SK-N-SH treated with all-trans-retinoic acid at 6 μM for 48 hours (cell line): ENCODE results near the gene LRRC26.

Source experiments
- ATAC-seq: fragments of 200-7000 bp; cut with Tn5 transposase; 3 replicates; pipeline ENCODE4 v1.9.1; 2020; ENCODE audit warnings: mild to moderate bottlenecking, moderate library complexity
- ARNTL ChIP-seq: fragments of 450-650 bp; formaldehyde crosslinking; IDR thresholded peaks from 2 replicates; pipeline ENCODE4 v1.5.0; 2020; ENCODE audit warnings: low read depth, mild to moderate bottlenecking, moderate library complexity, borderline replicate concordance
- BACH2 ChIP-seq: fragments of 250-450 bp; sonication (Bioruptor Pico); IDR thresholded peaks from 2 replicates; pipeline ENCODE4 v1.9.0; 2021; ENCODE audit warnings: mild to moderate bottlenecking, borderline replicate concordance
- CREB5 ChIP-seq: fragments of 250-450 bp; sonication (Bioruptor Pico); IDR thresholded peaks from 2 replicates; pipeline ENCODE4 v1.5.1; 2020; ENCODE audit warnings: low read depth, mild to moderate bottlenecking, moderate library complexity
- CSRNP3 ChIP-seq: fragments of 250-450 bp; sonication (Bioruptor Pico); IDR thresholded peaks from 2 replicates; pipeline ENCODE4 v1.5.1; 2021; ENCODE audit warnings: mild to moderate bottlenecking, moderate library complexity
- GLIS3 ChIP-seq: fragments of 250-450 bp; sonication (Bioruptor Pico); IDR thresholded peaks from 2 replicates; pipeline ENCODE4 v1.5.0; 2020; ENCODE audit warnings: mild to moderate bottlenecking, moderate library complexity
- ISL1 ChIP-seq: fragments of 250-450 bp; sonication (Bioruptor Pico); IDR thresholded peaks from 2 replicates; pipeline ENCODE4 v2.1.2; 2022; ENCODE audit warnings: mild to moderate bottlenecking, moderate library complexity
- OSR1 ChIP-seq: fragments of 250-450 bp; sonication (Bioruptor Pico); IDR thresholded peaks from 2 replicates; pipeline ENCODE4 v1.8.0; 2022; ENCODE audit warnings: moderate library complexity, mild to moderate bottlenecking, inconsistent platforms
- PATZ1 ChIP-seq: fragments of 250-450 bp; sonication (Bioruptor Pico); IDR thresholded peaks from 2 replicates; pipeline ENCODE4 v1.8.0; 2020; ENCODE audit warnings: mild to moderate bottlenecking, moderate library complexity, borderline replicate concordance
- POU6F1 ChIP-seq: fragments of 250-450 bp; sonication (Bioruptor Pico); IDR thresholded peaks from 2 replicates; pipeline ENCODE4 v1.8.0; 2021; ENCODE audit warnings: low read depth, mild to moderate bottlenecking, moderate library complexity, borderline replicate concordance
- PPARA ChIP-seq: fragments of 250-450 bp; sonication (Bioruptor Pico); IDR thresholded peaks from 2 replicates; pipeline ENCODE4 v1.5.0; 2020; ENCODE audit warnings: mild to moderate bottlenecking, borderline replicate concordance
- RARB ChIP-seq: fragments of 250-450 bp; sonication (Bioruptor Pico); IDR thresholded peaks from 2 replicates; pipeline ENCODE4 v1.8.0; 2021; ENCODE audit warnings: mild to moderate bottlenecking, moderate library complexity
- SNAI2 ChIP-seq: fragments of 250-450 bp; sonication (Bioruptor Pico); IDR thresholded peaks from 2 replicates; pipeline ENCODE4 v1.5.0; 2020; ENCODE audit warnings: mild to moderate bottlenecking, moderate library complexity
- TCF4 ChIP-seq: fragments of 250-450 bp; sonication (Bioruptor Pico); IDR thresholded peaks from 2 replicates; pipeline ENCODE4 v1.8.0; 2021; ENCODE audit warnings: mild to moderate bottlenecking, moderate library complexity, borderline replicate concordance
- TOX ChIP-seq: fragments of 250-450 bp; sonication (Bioruptor Pico); IDR thresholded peaks from 2 replicates; pipeline ENCODE4 v1.8.0; 2021; ENCODE audit warnings: mild to moderate bottlenecking, moderate library complexity, borderline replicate concordance
- ZC3H10 ChIP-seq: fragments of 250-450 bp; sonication (Bioruptor Pico); IDR thresholded peaks from 2 replicates; pipeline ENCODE4 v1.5.1; 2021; ENCODE audit warnings: mild to moderate bottlenecking, moderate library complexity
- ZFP30 ChIP-seq: fragments of 450-650 bp; formaldehyde crosslinking; IDR thresholded peaks from 2 replicates; pipeline ENCODE4 v1.5.0; 2022; ENCODE audit warnings: mild to moderate bottlenecking, moderate library complexity
- ZNF565 ChIP-seq: fragments of 450-650 bp; formaldehyde crosslinking; conservative IDR thresholded peaks from 2 replicates; pipeline ENCODE4 v1.5.0; 2020; ENCODE audit warnings: low read depth, mild to moderate bottlenecking, moderate library complexity
- ZNF70 ChIP-seq: fragments of 450-650 bp; formaldehyde crosslinking; IDR thresholded peaks from 2 replicates; pipeline ENCODE4 v1.5.0; 2020; ENCODE audit warnings: mild to moderate bottlenecking, moderate library complexity
- TF ChIP-seq, protein P1 (sequence below): fragments of 250-450 bp; sonication (Bioruptor Pico); IDR thresholded peaks from 2 replicates; pipeline ENCODE4 v1.5.0; 2020; ENCODE audit warnings: mild to moderate bottlenecking, moderate library complexity

LRRC26 gene

DNA sequence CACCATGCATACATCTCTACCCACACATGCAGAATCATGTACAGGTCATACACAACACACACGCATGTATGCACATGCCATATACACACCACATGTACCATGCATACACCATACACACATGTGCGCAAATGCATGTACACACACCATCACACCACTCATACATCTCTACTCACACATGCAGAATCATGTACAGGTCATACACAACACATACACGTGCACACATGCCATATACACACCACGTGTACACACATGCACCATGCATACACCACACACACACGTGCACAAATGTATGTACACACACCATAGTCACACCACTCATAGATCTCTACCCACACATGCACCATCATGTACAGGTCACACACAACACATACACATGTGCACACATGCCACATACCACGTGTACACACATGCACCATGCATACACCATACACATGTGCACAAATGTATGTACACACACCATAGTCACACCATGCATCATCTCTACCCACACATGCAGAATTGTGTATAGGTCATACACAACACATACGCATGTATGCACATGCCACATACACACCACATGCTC lies 16.9 kb downstream of the LRRC26 start:
- TF ChIP-seq RARB (CRISPR knock-in tag): no peak
- TF ChIP-seq, all 23 proteins: peak for 0
- ATAC-seq: no peak

- ATAC-seq: no peak
- no peak for TF ChIP-seq CSRNP3 (CRISPR knock-in tag)
- no peak for TF ChIP-seq PPARA
- TF ChIP-seq, protein P1, sequence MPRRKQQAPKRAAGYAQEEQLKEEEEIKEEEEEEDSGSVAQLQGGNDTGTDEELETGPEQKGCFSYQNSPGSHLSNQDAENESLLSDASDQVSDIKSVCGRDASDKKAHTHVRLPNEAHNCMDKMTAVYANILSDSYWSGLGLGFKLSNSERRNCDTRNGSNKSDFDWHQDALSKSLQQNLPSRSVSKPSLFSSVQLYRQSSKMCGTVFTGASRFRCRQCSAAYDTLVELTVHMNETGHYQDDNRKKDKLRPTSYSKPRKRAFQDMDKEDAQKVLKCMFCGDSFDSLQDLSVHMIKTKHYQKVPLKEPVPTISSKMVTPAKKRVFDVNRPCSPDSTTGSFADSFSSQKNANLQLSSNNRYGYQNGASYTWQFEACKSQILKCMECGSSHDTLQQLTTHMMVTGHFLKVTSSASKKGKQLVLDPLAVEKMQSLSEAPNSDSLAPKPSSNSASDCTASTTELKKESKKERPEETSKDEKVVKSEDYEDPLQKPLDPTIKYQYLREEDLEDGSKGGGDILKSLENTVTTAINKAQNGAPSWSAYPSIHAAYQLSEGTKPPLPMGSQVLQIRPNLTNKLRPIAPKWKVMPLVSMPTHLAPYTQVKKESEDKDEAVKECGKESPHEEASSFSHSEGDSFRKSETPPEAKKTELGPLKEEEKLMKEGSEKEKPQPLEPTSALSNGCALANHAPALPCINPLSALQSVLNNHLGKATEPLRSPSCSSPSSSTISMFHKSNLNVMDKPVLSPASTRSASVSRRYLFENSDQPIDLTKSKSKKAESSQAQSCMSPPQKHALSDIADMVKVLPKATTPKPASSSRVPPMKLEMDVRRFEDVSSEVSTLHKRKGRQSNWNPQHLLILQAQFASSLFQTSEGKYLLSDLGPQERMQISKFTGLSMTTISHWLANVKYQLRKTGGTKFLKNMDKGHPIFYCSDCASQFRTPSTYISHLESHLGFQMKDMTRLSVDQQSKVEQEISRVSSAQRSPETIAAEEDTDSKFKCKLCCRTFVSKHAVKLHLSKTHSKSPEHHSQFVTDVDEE (CRISPR knock-in tag): no peak
- TF ChIP-seq ISL1 (CRISPR knock-in tag): no peak
- no peak for TF ChIP-seq GLIS3 (CRISPR knock-in tag)
- no peak for TF ChIP-seq POU6F1
- TF ChIP-seq RARB (CRISPR knock-in tag): no peak
- no peak for TF ChIP-seq CREB5 (CRISPR knock-in tag)
- TF ChIP-seq ARNTL (CRISPR knock-in tag): no peak
- TF ChIP-seq ZC3H10: no peak
- TF ChIP-seq ZNF565: no peak
- TF ChIP-seq TCF4: no peak
Observed at GRCh38 chr9:137150617-137151457, 19.0 kb downstream of the LRRC26 start.

- TF ChIP-seq CSRNP3 (CRISPR knock-in tag) (no peak), ISL1 (CRISPR knock-in tag) (no peak), BACH2 (CRISPR knock-in tag) (no peak), ZNF70 (CRISPR knock-in tag) (no peak), POU6F1 (no peak), ZFP30 (no peak), ARNTL (CRISPR knock-in tag) (no peak), TOX (no peak), SNAI2 (no peak), PATZ1 (CRISPR knock-in tag) (no peak), TCF4 (no peak), OSR1 (CRISPR knock-in tag) (no peak)
- TF ChIP-seq, protein P1 (CRISPR knock-in tag): no peak
- no peak for ATAC-seq
Observed at GRCh38 chr9:137149942-137150616, 19.8 kb downstream of the LRRC26 start.
